ENCODE results near the gene GPR158. TPM values are rescaled to one million over a fixed set of nuclear protein-coding genes. Genes with fewer than 3 reads are reported as not detected.

GPR158 gene
- total RNA-seq, 1 experiment from 2014 or later = 0.07 TPM

GRCh38 chr10:25280076-25280475, 105.3 kb downstream of the GPR158 start:
- Histone ChIP-seq H3K4me1 (no peaks in the 10 kb centered on the region), H3K4me3 (ENCODE audit: low read depth, low read length) (no peak overlapping the region), H3K36me3 (ENCODE audit: control insufficient read depth, insufficient read depth, low read length) (no peaks in the 10 kb centered on the region), H3K9me3 (peaks cover 10% of the 10 kb centered on the region), H3K27me3 (replicated peaks; ENCODE audit: control insufficient read depth, insufficient read depth, low read length) (no peaks in the 10 kb centered on the region)
- ChIA-PET CTCF (no interaction called here), POLR2A (no interaction called here)
- Mint-ChIP-seq H3K9me3 (ENCODE audit: unreplicated experiment) (peaks cover 33% of the 10 kb centered on the region), H3K27me3 (ENCODE audit: insufficient read depth, unreplicated experiment) (no peaks in the 10 kb centered on the region), H3K4me3 (ENCODE audit: unreplicated experiment) (no peak overlapping the region), H3K36me3 (ENCODE audit: insufficient read depth, unreplicated experiment) (no peaks in the 10 kb centered on the region), H3K27ac (ENCODE audit: unreplicated experiment) (no peak overlapping the region), H3K4me1 (ENCODE audit: low read depth, unreplicated experiment) (no peaks in the 10 kb centered on the region)
- TF ChIP-seq CTCF (IDR thresholded peaks at IDR 0.05; ENCODE audit: insufficient read depth in 1 of 2, low read depth in 1 of 2, low read length in 1 of 2, severe bottlenecking in 1 of 2, unreplicated experiment in 1 of 2) = no peak
- no peak for DNase-seq
- intact Hi-C loops (cut with micrococcal nuclease; ENCODE audit: unreplicated experiment) = no loop called here
- BruUV-seq (replicated peaks) = no TSS peak

GRCh38 chr10:25280573-25280972, 105.8 kb downstream of the GPR158 start:
- no peak for DNase-seq
- H3K27me3 Mint-ChIP-seq (ENCODE audit: insufficient read depth, unreplicated experiment) = no peaks in the 10 kb centered on the region
- Histone ChIP-seq H3K4me3 (ENCODE audit: low read depth, low read length) (no peak overlapping the region), H3K9me3 (peaks cover 10% of the 10 kb centered on the region), H3K4me1 (no peaks in the 10 kb centered on the region), H3K36me3 (ENCODE audit: control insufficient read depth, insufficient read depth, low read length) (no peaks in the 10 kb centered on the region), H3K27me3 (replicated peaks; ENCODE audit: control insufficient read depth, insufficient read depth, low read length) (no peaks in the 10 kb centered on the region)
- ChIA-PET POLR2A (no interaction called here), CTCF (no interaction called here)
- no peak for TF ChIP-seq CTCF (IDR thresholded peaks at IDR 0.05; ENCODE audit: insufficient read depth in 1 of 2, low read depth in 1 of 2, low read length in 1 of 2, severe bottlenecking in 1 of 2, unreplicated experiment in 1 of 2)
- no peak overlapping the region for H3K4me3 Mint-ChIP-seq (ENCODE audit: unreplicated experiment)
- BruUV-seq (replicated peaks) = no TSS peak
- no peak overlapping the region for H3K27ac Mint-ChIP-seq (ENCODE audit: unreplicated experiment)
- intact Hi-C loops (cut with micrococcal nuclease; ENCODE audit: unreplicated experiment) = no loop called here
- H3K36me3 Mint-ChIP-seq (ENCODE audit: insufficient read depth, unreplicated experiment) = no peaks in the 10 kb centered on the region
- peaks cover 38% of the 10 kb centered on the region for H3K9me3 Mint-ChIP-seq (ENCODE audit: unreplicated experiment)
- H3K4me1 Mint-ChIP-seq (ENCODE audit: low read depth, unreplicated experiment) = no peaks in the 10 kb centered on the region

GRCh38 chr10:25285809-25286208, 111.0 kb downstream of the GPR158 start:
- H3K9me3 ChIP-seq = peaks cover 5% of the 10 kb centered on the region
- no peak for DNase-seq
- Mint-ChIP-seq H3K4me1 (ENCODE audit: low read depth, unreplicated experiment) (no peaks in the 10 kb centered on the region), H3K4me3 (ENCODE audit: unreplicated experiment) (no peak overlapping the region), H3K9me3 (ENCODE audit: unreplicated experiment) (peaks cover 30% of the 10 kb centered on the region), H3K36me3 (ENCODE audit: insufficient read depth, unreplicated experiment) (no peaks in the 10 kb centered on the region), H3K27me3 (ENCODE audit: insufficient read depth, unreplicated experiment) (no peaks in the 10 kb centered on the region), H3K27ac (ENCODE audit: unreplicated experiment) (no peak overlapping the region)
- H3K27me3 ChIP-seq (replicated peaks; ENCODE audit: control insufficient read depth, insufficient read depth, low read length) = no peaks in the 10 kb centered on the region
- no peak for TF ChIP-seq CTCF (IDR thresholded peaks at IDR 0.05; ENCODE audit: insufficient read depth in 1 of 2, low read depth in 1 of 2, low read length in 1 of 2, severe bottlenecking in 1 of 2, unreplicated experiment in 1 of 2)
- no peaks in the 10 kb centered on the region for H3K4me1 ChIP-seq
- no TSS peak for BruUV-seq (replicated peaks)
- POLR2A ChIA-PET = no interaction called here
- CTCF ChIA-PET = no interaction called here
- intact Hi-C loops (cut with micrococcal nuclease; ENCODE audit: unreplicated experiment) = no loop called here
- no peak overlapping the region for H3K4me3 ChIP-seq (ENCODE audit: low read depth, low read length)
- no peaks in the 10 kb centered on the region for H3K36me3 ChIP-seq (ENCODE audit: control insufficient read depth, insufficient read depth, low read length)

Measured in Caco-2 (cell line).